HG02840 (cell line): ENCODE data around the gene PI4KA.
"Not testable (repeated sequence)": the region's sequence is repeated elsewhere in the genome, so short reads cannot be mapped to it uniquely, and the experiment has no call there.

Source experiments
- ATAC-seq: cut with Tn5 transposase; IDR thresholded peaks from one replicate; pipeline ENCODE4 v1.9.1; 2021; ENCODE audit warnings: mild to moderate bottlenecking, moderate library complexity, moderate number of reproducible peaks; ENCODE audit not compliant: unreplicated experiment, low FRiP score

The PI4KA gene

DNA sequence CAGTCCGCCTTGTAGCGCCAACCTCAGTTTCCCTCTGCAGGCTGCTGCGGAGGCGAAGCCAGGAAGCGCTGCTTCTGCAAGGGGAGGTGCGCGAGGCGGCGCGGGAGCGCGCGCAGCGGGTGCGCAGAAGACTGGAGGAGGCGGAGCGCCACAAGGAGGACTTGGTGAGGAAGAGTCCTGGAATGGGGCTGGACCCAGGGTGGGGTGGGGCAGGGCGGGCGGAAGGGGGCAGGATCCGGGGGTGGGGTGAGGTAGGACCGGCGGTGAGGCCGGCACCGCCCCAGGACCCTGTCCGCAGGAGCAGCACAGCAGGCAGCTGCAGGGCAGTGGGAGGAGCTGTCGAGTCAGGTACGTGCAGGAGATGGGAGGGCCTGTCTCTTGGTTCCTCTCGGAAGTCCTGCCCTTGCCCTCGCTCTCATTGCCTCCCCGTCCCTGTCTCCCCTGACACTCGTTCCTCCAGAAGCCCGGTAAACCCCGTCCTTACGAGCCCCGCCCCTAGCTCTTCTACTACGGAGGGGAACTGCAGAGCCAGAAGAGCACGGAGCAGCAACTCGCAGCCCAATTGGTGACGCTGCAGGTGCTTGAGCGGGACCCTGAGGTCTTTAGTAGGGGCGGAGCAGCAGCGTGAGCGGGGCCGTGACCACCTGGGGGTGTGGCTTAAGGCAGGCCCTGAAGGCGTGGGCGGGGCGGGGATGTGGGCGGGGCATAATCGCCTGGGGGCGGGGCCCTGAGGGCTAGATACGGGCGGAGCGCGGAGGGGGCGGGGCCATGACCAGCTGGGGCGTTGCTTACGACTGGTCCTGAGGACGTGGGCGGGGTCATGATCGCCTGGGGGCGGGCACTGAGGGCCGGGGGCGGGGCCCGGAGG is 155.8 kb downstream of the PI4KA start:
- ATAC-seq = peak; percentile 70

DNA sequence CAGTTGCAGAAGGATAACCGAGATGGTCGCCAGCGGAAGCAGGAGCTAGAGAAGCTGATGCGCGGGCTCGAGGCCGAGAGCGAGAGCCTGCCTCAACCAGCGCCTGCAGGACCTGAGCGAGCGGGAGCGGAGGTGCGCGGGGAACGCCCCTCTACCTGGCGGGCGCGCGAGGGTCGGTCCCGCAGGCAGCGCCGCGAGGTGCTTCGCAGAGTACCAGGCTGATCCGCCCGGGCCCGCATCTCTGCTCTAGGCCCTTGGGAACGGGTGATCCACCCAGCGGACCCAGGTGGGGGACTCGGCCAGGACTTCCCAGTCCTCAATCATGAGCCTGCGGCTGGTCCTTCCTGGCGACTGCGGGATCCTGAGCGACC is 156.5 kb downstream of the PI4KA start:
- not testable (repeated sequence) for ATAC-seq

DNA sequence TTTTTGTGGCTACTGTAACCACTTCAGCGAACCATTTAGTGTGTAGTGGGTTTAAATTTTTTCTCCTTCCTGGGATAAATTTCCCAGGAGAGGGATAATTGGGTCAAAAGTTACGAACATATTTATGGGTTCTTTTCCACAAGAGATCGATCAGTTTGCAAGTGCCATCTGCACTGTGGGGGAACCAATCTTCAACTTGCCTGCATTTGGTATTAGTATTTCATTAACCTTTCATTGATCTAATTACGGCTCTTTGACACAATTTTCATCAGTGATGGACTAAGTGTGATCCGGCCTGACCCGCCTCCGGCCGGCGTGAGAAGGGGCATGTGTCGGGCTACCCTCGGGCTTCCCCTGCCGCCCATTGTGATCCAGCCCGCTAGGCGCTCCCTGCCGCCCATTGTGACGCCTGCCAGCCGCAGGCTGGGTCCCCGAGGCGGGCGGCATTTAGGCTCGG is 156.9 kb downstream of the PI4KA start:
- not testable (repeated sequence) for ATAC-seq

DNA sequence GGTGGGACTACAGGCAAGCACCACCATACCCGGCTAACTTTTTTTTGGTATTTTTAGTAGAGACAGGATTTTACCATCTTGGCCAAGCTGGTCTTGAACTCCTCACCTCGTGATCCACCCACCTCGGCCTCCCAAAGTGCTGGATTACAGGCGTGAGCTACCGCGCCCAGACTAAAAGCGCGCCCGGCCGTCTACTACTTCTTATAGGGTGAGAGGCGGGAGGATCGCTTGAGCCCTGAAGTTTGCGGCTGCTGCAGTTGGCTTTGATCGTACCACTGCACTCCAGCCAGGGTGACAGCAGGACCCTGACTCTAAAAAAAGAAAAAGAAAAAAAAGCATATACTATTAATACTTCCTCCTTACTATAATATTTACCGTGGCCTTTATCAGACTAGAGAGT is 158.3 kb downstream of the PI4KA start:
- not testable (repeated sequence) for ATAC-seq

DNA sequence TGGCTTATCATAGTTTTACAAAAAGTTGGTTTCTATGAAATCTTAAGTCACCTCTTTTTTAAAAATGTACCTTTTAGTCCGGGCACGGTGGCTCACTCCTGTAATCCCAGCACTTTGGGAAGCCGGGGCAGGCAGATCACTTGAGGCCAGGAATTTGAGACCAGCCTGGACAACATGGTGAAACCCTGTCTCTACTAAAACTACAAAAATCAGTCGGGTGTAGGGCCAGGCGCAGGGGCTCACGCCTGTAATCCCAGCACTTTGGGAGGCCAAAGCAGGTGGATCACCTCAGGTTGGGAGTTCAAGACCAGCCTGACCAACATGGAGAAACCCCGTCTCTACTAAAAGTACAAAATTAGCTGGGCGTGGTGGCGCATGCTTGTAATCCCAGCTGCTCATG is 158.8 kb downstream of the PI4KA start:
- not testable (repeated sequence) for ATAC-seq

DNA sequence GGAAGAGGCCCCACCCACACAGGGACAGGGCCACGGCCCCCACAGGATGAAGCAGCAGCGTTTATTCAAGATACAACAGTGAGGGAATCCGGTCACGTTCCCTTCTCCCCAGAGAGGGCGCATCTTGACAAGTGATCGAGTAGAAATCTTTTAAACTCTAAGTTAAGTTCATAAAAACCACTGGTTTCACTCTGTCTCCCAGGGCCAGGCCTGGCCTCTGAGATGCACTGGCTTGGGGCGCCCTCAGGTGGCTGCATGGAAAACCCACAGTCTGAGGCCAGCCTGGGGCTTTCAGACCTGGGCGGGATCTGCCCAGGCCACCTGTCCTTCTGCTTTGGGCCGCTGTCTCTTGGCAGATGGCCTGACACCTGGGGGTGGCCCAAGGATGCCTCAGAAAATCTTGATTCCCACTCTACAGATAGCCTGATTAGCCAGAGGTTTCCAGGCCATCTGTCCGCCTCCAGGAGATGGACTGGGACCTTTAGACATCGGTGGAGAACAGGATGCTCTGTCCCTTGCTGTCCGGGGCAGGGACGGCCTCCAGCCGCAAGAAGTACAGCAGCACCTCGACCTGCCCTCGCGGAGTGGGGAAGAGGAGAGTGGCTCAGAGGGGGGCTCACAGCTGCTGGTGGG is 161.0 kb downstream of the PI4KA start:
- ATAC-seq = not testable (repeated sequence)

DNA sequence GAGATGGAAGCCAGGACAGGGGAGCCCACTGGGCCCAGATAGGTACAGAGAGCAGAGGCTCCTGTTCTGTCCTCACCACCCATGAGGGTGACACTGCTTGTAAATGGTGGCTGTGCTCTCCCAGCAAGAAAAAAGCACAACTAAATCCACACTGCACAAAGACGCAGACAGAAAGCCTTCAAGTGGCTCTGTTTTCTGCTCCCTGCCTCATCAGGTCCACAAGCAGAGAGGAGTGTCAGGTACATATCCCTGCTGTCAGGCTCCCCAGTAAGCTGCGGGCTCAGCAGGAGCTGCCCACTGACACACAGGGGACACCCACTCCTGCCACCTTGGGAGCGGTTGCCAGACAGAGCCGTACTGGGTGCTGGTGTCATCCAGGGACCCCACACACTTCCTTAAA is 162.6 kb downstream of the PI4KA start:
- not testable (repeated sequence) for ATAC-seq

DNA sequence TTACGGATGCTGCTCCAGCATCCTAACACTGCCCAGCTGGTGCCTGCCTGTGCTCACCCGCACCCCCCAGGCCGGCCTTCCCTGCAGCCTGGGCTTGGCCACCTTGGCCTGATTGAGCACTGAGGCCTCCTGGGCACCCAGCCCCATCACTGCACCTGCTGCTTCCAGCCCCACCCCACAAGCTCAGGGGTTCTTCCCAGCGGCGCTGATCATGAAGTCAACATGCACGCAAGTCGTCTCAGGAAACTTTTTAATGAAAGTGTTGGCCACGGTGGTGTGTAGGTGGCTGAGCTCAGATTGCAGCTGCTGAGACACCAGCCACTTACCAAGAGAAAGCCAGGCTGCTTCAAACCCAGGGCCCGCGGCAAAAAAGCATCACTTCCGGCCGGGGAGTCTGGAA is 163.4 kb downstream of the PI4KA start:
- ATAC-seq = not testable (repeated sequence)

DNA sequence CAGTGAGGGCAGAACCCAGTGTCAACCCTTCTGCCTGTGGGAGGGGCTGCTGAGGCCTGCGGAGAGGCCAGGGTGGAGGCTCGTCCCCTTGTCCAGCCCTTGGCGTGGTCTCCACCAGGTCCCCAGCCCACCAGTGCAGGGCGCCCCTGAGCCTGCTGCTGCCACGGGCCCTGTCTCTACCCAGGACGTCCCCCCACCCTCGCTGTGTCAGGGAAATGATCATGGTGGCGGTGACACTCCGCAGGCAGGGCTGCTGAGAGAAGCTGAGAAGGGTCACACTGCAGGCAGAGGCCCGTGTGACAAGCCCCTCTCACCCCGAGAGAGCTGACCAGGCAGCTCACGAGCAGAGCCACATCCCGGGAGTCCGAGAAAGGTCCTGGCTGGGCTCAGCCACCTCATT is 164.4 kb downstream of the PI4KA start:
- not testable (repeated sequence) for ATAC-seq

DNA sequence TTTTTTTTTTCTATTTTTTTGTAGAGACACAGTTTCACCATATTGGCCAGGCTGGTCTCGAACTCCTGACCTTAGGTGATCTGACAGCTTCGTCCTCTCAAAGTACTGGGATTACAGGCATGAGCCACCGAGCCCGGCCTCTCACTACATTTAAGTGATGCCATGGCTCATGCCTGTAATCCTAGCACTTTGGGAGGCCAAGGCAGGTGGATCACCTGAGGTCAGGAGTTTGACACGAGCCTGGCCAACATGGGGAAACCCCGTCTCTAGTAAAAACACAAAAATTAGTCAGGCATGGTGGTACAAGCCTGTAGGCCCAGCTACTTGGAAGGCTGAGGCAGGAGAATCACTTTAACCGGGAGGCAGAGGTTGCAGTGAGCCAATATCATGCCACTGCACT is 165.7 kb downstream of the PI4KA start:
- ATAC-seq = not testable (repeated sequence)

DNA sequence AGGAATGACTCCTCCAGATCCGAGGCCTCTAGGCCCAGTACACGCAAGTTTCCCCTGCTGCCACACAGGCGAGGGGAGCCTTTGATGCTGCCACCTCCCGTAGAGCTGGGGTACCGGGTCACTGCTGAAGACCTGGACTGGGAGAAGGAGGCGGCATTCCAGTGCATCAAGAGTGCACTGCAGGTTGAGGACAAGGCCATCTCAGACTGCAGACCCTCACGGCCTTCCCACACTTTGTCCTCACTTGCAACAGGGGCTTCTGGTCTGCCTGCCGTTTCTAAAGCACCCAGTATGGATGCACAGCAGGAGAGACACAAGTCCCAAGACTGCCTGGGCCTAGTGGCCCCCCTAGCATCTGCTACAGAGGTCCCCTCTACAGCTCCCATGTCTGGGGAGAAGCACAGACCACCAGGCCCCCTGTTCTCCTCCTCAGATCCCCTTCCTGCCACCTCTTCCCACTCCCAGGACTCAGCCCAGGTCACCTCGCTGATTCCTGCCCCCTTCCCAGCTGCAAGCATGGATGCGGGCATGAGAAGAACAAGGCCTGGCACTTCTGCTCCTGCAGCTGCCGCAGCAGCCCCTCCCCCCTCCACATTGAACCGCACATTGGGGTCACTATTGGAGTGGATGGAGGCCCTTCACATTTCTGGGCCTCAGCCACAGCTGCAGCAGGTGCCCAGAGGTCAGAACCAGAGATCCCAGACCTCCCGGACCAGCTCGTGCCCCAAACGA is 167.9 kb downstream of the PI4KA start:
- ATAC-seq = not testable (repeated sequence)

DNA sequence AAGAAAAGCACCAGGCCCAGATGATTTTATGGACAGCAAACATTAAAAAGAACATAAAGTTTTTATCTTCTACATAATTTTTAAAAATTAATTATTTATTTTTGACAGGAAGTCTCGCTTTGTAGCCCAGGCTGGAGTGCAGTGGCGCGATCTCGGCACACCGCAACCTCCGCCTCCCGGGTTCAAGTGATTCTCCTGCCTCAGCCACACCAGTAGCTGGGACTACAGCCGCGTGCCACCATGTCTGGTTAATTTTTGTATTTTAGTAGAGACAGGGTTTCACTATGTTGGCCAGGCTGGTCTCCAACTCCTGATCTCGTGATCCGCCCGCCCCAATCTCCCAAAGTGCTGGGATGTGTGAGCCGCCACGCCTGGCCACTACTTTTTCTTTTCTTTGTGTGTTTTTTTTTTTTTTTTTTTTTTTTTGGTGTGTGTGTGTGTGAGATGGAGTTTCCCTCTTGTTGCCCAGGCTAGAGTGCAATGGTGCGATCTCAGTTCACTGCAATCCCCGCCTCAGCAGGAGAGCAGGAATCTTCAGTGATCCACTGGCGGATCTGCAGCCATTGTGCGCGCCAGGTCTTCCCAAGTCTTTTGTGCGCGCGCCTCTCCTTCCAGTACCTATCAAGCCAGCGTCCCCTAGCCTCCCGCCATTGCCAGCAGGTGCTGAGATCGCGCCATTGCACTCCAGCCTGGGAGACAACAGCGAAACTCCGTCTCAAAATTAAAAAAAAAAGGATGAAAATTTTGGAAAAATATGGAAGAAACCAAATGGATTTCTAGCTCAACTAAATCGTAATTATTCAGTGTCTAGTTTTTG is 171.0 kb downstream of the PI4KA start:
- not testable (repeated sequence) for ATAC-seq

DNA sequence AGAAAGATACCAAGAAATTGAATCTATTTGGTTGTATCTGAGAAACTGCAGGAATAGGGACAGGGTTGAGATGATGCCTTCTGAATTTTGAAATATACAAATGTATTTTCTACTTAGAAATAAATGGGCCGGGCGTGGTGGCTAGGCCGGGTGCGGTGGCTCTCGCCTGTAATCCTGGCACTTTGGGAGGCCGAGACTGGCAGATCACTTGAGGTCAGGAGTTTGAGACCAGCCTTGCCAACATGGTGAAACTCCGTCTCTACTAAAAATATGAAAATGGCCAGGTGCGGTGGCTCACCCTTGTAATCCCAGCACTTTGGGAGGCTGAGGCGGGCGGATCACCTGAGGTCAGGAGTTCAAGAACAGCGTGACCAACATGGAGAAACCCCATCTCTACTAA is 172.8 kb downstream of the PI4KA start:
- not testable (repeated sequence) for ATAC-seq

DNA sequence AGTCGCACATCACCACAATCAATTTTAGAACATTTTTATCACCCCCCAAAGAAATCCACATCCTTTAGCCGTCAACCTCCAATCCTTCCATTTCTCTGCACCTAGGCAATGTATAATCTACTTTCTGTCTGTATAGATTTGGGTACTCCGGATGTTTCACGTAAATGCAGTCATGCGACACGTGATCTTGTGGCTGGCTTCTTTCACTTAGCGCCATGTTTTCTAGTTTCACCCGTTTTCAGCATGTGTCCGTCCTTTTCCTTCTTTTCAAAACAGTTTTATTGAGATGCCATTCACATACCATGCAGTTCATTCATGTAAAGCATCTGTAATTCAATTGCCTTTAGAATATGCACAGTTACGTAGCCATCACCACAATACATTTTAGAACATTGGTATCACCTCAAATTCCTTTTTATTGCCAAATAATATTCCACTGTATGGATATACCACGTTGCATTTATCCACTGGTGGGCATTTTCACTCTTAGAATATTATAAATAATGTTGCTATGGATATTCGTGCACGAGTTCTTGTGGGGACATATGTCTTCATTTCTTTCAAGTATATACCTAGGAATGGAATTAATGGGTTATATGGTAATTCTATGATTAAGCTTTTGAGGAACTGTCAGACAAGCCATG is 179.7 kb downstream of the PI4KA start:
- ATAC-seq = not testable (repeated sequence)

DNA sequence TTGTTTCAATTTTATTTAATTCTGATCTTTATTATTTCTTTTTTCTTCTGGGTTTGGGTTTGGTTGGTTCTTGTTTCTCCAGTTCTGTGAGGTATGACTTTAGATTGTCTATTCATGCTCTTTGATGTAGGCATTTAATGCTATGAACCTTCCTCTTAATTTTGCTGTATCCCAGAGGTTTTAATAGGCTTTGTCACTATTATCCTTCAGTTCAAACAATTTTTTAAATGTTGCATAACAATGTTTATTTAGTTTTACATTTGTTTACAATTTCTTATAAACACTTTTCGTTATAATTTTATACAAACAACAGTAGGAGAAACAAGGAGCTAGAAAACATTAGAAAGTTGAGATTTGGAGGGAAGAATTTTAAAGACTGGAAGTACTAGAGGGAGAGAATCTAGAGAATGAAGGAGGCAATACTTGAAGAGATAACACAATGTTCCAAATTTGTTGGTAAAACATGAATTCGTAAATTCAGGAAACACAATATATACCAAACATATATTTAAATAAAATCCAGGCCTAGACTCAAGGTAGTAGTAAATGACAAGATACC is 180.8 kb downstream of the PI4KA start:
- ATAC-seq = no peak

DNA sequence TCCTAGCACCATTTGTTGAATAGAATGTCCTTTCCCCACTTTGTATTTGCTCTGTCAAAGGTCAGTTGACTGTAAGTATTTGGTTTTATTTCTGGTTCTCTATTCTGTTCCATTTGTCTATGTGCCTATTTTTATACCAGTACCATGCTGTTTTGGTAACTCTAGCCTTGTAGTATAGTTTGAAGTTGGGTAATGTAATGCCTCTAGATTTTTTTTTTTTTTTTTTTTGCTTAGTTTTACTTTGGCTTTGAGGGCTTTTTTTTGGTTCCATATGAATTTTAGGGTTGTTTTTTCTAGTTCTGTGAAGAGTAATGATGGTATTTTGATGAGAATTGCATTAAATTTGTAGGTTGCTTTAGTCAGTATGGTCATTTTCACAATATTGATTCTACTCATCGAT is 183.0 kb downstream of the PI4KA start:
- ATAC-seq = not testable (repeated sequence)

DNA sequence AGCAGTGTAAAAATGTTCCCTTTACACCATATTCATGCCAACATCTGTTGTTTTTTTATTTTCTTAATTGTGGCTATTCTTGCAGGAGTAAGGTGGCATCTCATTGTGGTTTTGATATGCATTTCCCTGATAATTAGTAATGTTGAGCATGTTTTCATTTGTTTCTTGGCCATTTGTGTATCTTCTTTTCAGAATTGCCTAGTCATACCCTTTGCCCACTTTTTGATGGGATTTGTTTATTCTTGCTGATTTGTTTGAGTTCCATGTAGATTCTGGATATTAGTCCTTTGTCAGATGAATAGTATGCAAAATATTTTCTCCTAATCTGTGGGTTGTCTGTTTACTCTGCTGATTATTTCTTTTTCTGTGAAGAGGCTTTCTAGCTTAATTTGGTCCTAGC is 183.6 kb downstream of the PI4KA start:
- ATAC-seq = no peak

DNA sequence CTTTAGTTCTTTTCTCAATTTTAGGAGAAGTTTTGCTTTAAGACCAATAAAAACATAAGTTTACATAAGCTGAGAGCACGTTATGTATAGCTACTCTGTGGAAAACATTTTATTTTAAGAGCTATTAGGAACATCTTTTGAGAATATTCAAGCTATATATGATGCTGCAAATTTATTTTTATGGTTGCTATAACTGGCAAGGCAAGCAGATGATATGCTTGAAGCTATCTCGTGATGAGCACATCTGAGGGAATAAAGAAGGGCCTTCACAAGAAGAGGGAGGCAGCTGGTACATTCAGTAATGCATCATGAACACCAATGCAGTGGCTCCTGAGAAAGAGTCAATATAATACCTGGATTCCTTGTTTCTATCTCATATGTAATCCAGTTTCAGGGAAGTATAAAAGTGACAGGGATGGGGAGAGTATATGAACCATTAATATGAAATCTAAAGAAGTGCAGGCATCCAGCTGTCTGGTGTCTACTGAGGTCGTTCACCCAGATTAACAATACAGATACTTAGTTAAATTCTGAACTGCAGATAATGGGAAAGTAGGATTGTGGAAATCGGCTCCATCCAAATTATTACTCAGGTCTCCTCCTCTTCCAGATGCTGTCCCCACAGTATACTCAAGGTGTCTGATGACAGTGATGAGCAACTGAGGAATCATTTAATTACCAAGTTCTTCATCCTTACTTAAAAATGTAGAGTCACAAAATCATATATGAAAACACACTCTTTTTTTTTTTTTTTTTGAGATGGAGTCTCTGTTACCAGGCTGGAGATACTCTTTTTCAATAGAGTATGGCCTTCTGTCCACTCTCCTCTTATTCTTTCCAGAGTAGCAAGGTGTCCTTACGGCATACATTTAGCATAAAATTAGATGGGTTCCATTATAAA is 185.1 kb downstream of the PI4KA start:
- no peak for ATAC-seq
